Calu3 (cell line): ENCODE measurements around the gene NBR1. TPM values are rescaled to one million over a fixed set of nuclear protein-coding genes. Genes with fewer than 3 reads are reported as not detected.
"Not testable (repeated sequence)": the region's sequence is repeated elsewhere in the genome, so short reads cannot be mapped to it uniquely, and the experiment has no call there.

ENCODE experiments used
- BruUV-seq: library from RNA; stranded (reverse); fragments of 400-500 nt; replicated peaks from 2 replicates; lab custom pipeline; 2021; lab: Mats Ljungman, UMichigan
- CTCF ChIA-PET: fragments of 300-600 bp; sonication (Branson Sonifier 250); formaldehyde crosslinking; loops from one replicate; lab custom pipeline; 2022; ENCODE audit warnings: antibody characterized with exemption; lab: Charles Lee
- DNase-seq: peaks from one replicate; pipeline ENCODE4 v3.0.0; 2022
- H3K27ac Mint-ChIP-seq: one replicate; pipeline ENCODE4 v1.8.0; 2022; ENCODE audit warnings: mixed read lengths; ENCODE audit not compliant: unreplicated experiment
- H3K27me3 Mint-ChIP-seq: one replicate; pipeline ENCODE4 v1.8.0; 2022; ENCODE audit warnings: mixed read lengths; ENCODE audit not compliant: unreplicated experiment
- H3K36me3 Mint-ChIP-seq: one replicate; pipeline ENCODE4 v1.8.0; 2022; ENCODE audit warnings: mild to moderate bottlenecking, moderate library complexity, mixed read lengths; ENCODE audit not compliant: insufficient read depth, unreplicated experiment
- H3K4me1 Mint-ChIP-seq: one replicate; pipeline ENCODE4 v1.8.0; 2022; ENCODE audit warnings: mild to moderate bottlenecking, low read depth, mixed read lengths; ENCODE audit not compliant: unreplicated experiment
- H3K4me3 Mint-ChIP-seq: one replicate; pipeline ENCODE4 v1.8.0; 2022; ENCODE audit warnings: mild to moderate bottlenecking, low read depth, moderate library complexity, mixed read lengths; ENCODE audit not compliant: unreplicated experiment
- H3K9me3 Mint-ChIP-seq: one replicate; pipeline ENCODE4 v1.8.0; 2022; ENCODE audit warnings: low read depth, mixed read lengths; ENCODE audit not compliant: unreplicated experiment
- intact Hi-C: fragments of 100-400 bp; cut with micrococcal nuclease; formaldehyde crosslinking; loops from one replicate; pipeline ENCODE4 v1.10.0; 2022; ENCODE audit not compliant: unreplicated experiment
- total RNA-seq: library from RNA; stranded (reverse); gene quantifications from 2 replicates; pipeline ENCODE4 v1.2.3, GENCODE V29; 2022
- TF ChIP-seq, protein P1 (sequence below): fragments of 200-600 bp; IDR thresholded peaks from one replicate; pipeline ENCODE4 v1.8.0; 2022; ENCODE audit warnings: antibody characterized with exemption; ENCODE audit not compliant: unreplicated experiment

NBR1 gene
- total RNA-seq, 1 experiment from 2014 or later, result 89.0 TPM

DNA sequence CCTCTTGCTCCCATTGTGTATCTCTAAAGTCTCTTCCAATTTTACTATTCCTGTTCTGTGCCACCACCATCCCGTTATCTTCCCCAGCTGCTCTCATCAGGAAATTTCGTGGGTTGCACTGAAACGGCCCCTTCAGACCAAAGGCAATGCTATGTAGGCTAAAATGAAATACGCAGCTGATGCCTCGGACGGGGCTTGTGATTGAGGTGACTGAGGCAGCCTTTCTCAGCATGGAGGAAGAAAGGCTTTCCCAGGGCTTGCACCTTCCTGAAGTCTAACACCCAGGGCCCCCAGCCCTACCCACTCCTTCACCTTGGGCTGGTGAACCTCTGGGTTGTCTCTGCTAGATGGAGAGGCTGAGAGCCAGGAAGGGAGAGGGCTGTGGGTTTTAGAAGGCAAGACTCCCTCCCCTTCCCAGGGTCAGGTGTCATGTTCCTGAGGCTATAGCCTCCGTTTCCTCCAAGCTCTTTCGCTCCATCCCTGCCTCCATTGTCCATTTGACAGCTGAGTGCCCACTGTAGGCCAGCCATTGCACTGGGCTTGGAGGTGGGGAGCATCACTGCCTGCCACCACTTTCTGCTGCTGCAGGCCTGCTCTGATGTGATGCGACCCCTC is 49.6 kb downstream of the NBR1 start:
- intact Hi-C loops, result no loop called here
- BruUV-seq, result no TSS peak
- Mint-ChIP-seq H3K36me3 (peaks cover 28% of the 10 kb centered on the region), H3K27ac (no peak overlapping the region), H3K9me3 (no peaks in the 10 kb centered on the region), H3K4me3 (no peak overlapping the region), H3K27me3 (no peaks in the 10 kb centered on the region), H3K4me1 (no peaks in the 10 kb centered on the region)
- CTCF ChIA-PET, result interaction anchor here (0.5 kb wide), 1 partner anchor 94 kb away, joined by 6 read pairs; no protein-coding TSS in a partner anchor
- no peak for DNase-seq
- TF ChIP-seq, protein P1, sequence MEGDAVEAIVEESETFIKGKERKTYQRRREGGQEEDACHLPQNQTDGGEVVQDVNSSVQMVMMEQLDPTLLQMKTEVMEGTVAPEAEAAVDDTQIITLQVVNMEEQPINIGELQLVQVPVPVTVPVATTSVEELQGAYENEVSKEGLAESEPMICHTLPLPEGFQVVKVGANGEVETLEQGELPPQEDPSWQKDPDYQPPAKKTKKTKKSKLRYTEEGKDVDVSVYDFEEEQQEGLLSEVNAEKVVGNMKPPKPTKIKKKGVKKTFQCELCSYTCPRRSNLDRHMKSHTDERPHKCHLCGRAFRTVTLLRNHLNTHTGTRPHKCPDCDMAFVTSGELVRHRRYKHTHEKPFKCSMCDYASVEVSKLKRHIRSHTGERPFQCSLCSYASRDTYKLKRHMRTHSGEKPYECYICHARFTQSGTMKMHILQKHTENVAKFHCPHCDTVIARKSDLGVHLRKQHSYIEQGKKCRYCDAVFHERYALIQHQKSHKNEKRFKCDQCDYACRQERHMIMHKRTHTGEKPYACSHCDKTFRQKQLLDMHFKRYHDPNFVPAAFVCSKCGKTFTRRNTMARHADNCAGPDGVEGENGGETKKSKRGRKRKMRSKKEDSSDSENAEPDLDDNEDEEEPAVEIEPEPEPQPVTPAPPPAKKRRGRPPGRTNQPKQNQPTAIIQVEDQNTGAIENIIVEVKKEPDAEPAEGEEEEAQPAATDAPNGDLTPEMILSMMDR, result no peak

DNA sequence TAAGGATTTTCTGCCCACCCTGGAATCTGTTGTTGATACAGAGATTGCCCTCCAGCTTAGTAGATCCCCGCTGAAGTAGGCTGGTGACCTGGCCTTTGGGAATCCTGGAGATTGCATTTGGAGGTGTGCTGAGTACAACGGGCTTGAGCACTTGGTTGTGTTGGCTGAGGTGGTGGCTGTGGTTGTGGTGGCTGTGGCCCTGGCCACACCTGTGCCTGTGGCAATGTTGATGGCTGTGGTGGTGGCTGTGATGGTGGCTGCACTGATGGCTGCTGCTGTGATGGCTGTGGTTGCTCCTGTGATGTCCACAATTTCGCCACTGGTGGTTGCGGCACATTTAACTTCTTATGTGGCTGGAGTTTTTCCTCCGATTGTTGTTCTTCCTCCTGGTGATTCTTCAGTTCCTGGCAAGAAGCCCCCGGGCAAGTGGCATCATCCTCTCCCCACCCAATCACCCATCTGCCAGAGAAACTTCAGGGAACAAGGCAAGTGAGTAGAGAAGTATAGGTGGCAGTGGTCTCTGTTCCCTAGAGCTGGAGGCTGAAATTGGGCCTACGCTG is 53.2 kb downstream of the NBR1 start:
- intact Hi-C loops, result no loop called here
- Mint-ChIP-seq H3K36me3 (peaks cover 15% of the 10 kb centered on the region), H3K4me3 (no peak overlapping the region), H3K4me1 (no peaks in the 10 kb centered on the region), H3K9me3 (no peaks in the 10 kb centered on the region), H3K27ac (no peak overlapping the region), H3K27me3 (no peaks in the 10 kb centered on the region)
- CTCF ChIA-PET, result interaction anchor here (0.6 kb wide), 1 partner anchor 96 kb away, joined by 3 read pairs; no protein-coding TSS in a partner anchor
- no TSS peak for BruUV-seq
- TF ChIP-seq, protein P1, result no peak
- no peak for DNase-seq

DNA sequence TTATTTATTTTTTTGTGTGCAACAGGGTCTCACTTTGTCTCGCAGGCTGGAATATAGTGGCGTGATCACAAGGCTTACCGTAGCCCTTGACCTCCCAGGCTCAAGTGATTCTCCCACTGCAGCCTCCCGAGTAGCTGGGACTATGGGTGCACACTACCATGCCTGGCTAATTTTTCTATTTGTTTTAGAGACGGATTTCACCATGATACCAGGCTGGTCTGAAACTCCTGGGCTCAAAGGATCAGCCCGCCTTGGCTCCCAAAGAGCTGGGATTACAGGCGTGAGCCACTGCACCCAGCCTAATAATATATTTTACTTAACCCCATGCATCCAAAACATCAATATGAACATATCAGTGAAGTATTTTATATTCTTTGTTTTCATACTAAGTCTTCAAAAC is 55.4 kb downstream of the NBR1 start:
- no peaks in the 10 kb centered on the region for H3K27me3 Mint-ChIP-seq
- no peak for DNase-seq
- H3K27ac Mint-ChIP-seq, result no peak overlapping the region
- TF ChIP-seq, protein P1, result no peak
- no peaks in the 10 kb centered on the region for H3K9me3 Mint-ChIP-seq
- CTCF ChIA-PET, result no interaction called here
- BruUV-seq, result no TSS peak
- H3K4me1 Mint-ChIP-seq, result no peaks in the 10 kb centered on the region
- H3K36me3 Mint-ChIP-seq, result peaks cover 15% of the 10 kb centered on the region
- intact Hi-C loops, result no loop called here
- no peak overlapping the region for H3K4me3 Mint-ChIP-seq

DNA sequence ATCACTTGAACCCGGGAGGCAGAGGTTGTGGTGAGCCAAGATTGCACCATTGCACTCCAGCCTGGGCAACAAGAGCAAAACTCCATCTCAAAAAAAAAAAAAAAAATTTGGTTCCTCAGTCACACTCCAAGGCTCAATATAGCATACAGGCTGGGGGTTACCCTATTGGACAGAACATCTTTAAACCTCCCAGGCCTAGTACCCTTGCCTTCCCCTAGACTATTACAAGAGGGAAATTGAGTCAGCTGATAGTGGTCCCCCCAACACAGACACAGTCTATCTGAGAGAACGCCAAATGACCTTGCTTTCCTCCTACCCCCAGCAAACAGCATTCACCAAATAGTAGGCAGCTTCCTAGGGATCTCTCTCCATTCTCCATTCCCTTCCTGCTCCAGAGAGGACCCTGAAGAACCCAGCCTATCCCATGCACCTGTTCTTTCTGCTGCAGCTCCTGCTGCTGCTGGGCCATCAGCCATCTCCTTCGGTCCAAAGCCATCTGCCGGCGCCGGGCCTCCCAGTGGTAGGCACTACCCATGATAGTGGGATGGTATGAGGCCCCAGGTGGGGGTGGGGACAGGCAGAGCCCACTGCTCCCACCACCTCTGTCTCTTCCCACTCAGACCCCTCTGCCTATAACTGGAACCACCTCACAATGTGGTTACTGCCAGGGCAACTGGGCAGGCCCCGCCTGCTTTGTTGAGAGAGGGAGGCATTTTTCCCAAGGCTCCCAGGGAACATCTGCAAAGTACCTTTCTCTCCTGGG is 57.2 kb downstream of the NBR1 start, which contains the start of gene CCDC200:
CCDC200 (minus strand) TSS at position 604 of the 763 bp plus-strand sequence; CDS start at position 535, 69 bp downstream.
- CTCF ChIA-PET, H3K4me1 Mint-ChIP-seq, intact Hi-C loops, H3K27ac Mint-ChIP-seq, H3K4me3 Mint-ChIP-seq, H3K9me3 Mint-ChIP-seq, BruUV-seq, DNase-seq, H3K27me3 Mint-ChIP-seq: not testable (repeated sequence)
- peaks cover 19% of the 10 kb centered on the region for H3K36me3 Mint-ChIP-seq

DNA sequence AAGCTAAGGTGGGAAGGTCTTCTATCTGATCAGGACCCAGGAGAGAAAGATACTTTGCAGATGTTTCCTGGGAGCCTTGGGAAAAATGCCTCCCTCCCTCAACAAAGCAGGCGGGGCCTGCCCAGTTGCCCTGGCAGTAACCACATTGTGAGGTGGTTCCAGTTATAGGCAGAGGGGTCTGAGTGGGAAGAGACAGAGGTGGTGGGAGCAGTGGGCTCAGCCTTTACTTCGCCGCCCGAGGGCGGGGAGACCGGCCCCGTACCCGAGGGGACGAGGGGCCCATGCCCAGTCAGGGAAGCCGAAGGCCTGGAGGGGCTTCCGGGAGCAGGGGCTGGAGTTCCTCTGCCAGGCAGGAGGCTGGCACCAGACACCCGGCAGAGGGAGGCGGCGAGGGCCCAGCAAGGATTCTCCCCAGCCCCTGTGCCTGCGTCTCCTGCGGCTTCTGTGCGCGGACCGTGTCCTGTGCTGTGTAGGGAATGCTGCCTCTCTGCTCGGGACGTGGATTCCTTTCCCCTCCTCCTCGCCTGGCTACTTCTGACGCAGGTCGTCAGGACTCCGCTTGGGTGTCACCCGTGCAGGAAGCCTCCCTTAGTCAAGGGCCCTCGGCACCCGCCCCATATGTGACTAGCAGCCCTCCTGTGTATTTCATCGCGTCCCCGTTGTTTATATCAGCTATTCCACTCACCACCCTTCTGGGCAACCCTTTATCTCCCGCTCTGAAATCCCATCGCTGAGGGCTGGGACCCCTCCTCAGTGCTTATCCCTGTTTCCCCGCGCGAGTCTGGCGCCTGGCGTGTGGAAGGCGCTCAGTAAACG is 60.4 kb downstream of the NBR1 start:
- BruUV-seq, H3K36me3 Mint-ChIP-seq, DNase-seq, H3K27ac Mint-ChIP-seq, CTCF ChIA-PET, H3K9me3 Mint-ChIP-seq, H3K27me3 Mint-ChIP-seq, intact Hi-C loops, H3K4me1 Mint-ChIP-seq: not testable (repeated sequence)
- H3K4me3 Mint-ChIP-seq, result peak overlapping the region; percentile 44

DNA sequence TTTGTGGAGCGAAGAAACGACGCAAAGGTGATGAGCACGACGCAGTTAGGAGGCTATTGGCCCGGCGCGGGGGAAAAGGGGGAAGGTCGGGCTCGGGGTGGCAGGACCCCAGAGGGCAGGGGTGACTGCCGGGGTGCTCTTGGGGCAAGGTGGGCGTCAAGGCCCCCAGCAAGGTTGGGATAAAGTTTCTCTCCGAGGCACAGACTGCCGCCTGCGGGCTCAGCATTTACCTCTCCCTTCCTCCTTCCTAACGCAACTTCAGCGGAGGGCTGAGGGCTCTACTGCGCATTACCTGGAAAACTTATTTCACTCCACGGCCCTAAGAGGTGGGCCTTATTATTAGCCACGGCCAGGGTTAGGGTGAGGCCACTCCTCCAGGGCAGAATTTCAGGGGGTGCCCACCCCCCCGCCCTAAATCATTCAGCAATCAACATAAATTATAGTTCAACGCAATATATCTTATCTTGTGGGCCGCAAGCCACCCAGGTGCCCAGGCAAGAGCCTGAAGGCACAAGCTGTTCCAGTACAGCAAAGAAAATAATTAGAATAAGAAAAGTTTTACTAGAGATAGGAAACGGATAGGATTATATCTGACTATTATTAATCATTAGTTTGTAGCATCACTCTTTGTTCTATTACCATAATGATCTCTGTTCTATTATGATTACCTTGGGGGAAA is 61.1 kb downstream of the NBR1 start:
- H3K4me1 Mint-ChIP-seq, intact Hi-C loops, H3K27ac Mint-ChIP-seq, H3K36me3 Mint-ChIP-seq, DNase-seq, CTCF ChIA-PET, H3K27me3 Mint-ChIP-seq, H3K9me3 Mint-ChIP-seq: not testable (repeated sequence)
- TSS peak; percentile 88 for BruUV-seq
- peak overlapping the region; percentile 44 for H3K4me3 Mint-ChIP-seq
